Renal pelvis (tissue), 4 donors: ENCODE results near the gene IKBKE. TPM values are rescaled to one million over a fixed set of nuclear protein-coding genes. Genes with fewer than 3 reads are reported as not detected.

ENCODE experiments used
- DNase-seq: peaks from one replicate; pipeline ENCODE4 v3.0.0-alpha.2; 2013
- polyA plus RNA-seq, 3 donors: library from polyadenylated mRNA; unstranded; fragments of 120-200 nt; gene quantifications; one replicate each; pipeline ENCODE4 v1.2.1, GENCODE V29; 2013; ENCODE audit not compliant: insufficient read length in 3 of 3

IKBKE gene
- polyA plus RNA-seq, 3 donors: 5.8 to 6.6 (median 6.0) TPM

- no peak for DNase-seq
These were observed 19.1 kb upstream of the IKBKE start for GRCh38 chr1:206451134-206451686.

- DNase-seq: no peak
These were observed 17.2 kb upstream of the IKBKE start for GRCh38 chr1:206453111-206453510.

GRCh38 chr1:206455289-206455665 lies 15.0 kb upstream of the IKBKE start:
- no peak for DNase-seq

GRCh38 chr1:206455666-206456344 lies 14.5 kb upstream of the IKBKE start:
- no peak for DNase-seq

- no peak for DNase-seq
These were observed 13.5 kb upstream of the IKBKE start for GRCh38 chr1:206456577-206457370.

GRCh38 chr1:206457408-206458120 lies 12.7 kb upstream of the IKBKE start:
- no peak for DNase-seq

- no peak for DNase-seq
These were observed 10.6 kb upstream of the IKBKE start for GRCh38 chr1:206459703-206460102.

GRCh38 chr1:206460836-206461426 lies 9.3 kb upstream of the IKBKE start:
- DNase-seq: no peak

- DNase-seq: peak; percentile 75
These were observed 8.4 kb upstream of the IKBKE start for GRCh38 chr1:206461602-206462455.

- DNase-seq: no peak
These were observed 7.1 kb upstream of the IKBKE start for GRCh38 chr1:206463137-206463536.

- DNase-seq: no peak
These were observed 6.4 kb upstream of the IKBKE start for GRCh38 chr1:206463911-206464310.

GRCh38 chr1:206464456-206464964 lies 5.8 kb upstream of the IKBKE start:
- DNase-seq: no peak

- no peak for DNase-seq
These were observed 4.3 kb upstream of the IKBKE start for GRCh38 chr1:206465951-206466350.

GRCh38 chr1:206466840-206467649 lies 3.2 kb upstream of the IKBKE start:
- DNase-seq: no peak

GRCh38 chr1:206467915-206468314 lies 2.4 kb upstream of the IKBKE start:
- peak; percentile 72 for DNase-seq

GRCh38 chr1:206468571-206468970 lies 1.7 kb upstream of the IKBKE start:
- DNase-seq: no peak

GRCh38 chr1:206469411-206469932 lies 804 bp upstream of the IKBKE start:
- DNase-seq: no peak

GRCh38 chr1:206470692-206471414 lies 577 bp downstream of the IKBKE start:
- no peak for DNase-seq

GRCh38 chr1:206471415-206471801 lies 1.1 kb downstream of the IKBKE start:
- DNase-seq: no peak
